GM23338 (cell line): Measurements from ENCODE around the gene SBF2. TPM values are rescaled to one million over a fixed set of nuclear protein-coding genes. Genes with fewer than 3 reads are reported as not detected.

Source experiments
- ATAC-seq: fragments of 200-7000 bp; cut with Tn5 transposase; 3 replicates; pipeline ENCODE4 v1.9.1; 2020
- DNase-seq: peaks from one replicate; pipeline ENCODE4 v3.0.0-alpha.2; 2015; ENCODE audit warnings: low spot score
- H2AFZ ChIP-seq: fragments of 200-600 bp; sonication (generic); 2 replicates; pipeline ENCODE4 v1.8.0; 2016; ENCODE audit warnings: antibody characterized with exemption, mild to moderate bottlenecking, moderate library complexity
- H3F3A ChIP-seq: fragments of 200-600 bp; sonication (generic); replicated peaks from 2 replicates; pipeline ENCODE4 v1.8.0; 2017; ENCODE audit warnings: antibody characterized with exemption, mixed run types, low read depth
- H3K27ac ChIP-seq: fragments of 200-600 bp; sonication (generic); 2 replicates; pipeline ENCODE4 v1.6.1; 2016; ENCODE audit warnings: low read depth
- H3K27me3 ChIP-seq: fragments of 200-600 bp; sonication (generic); 2 replicates; pipeline ENCODE4 v1.8.0; 2016; ENCODE audit warnings: mild to moderate bottlenecking, mixed run types, moderate library complexity; ENCODE audit not compliant: insufficient read depth
- H3K36me3 ChIP-seq: fragments of 200-600 bp; sonication (generic); 2 replicates; pipeline ENCODE4 v1.8.0; 2016; ENCODE audit warnings: mild to moderate bottlenecking; ENCODE audit not compliant: insufficient read depth
- H3K4me1 ChIP-seq: fragments of 200-600 bp; sonication (generic); 2 replicates; pipeline ENCODE4 v1.8.0; 2016; ENCODE audit warnings: mild to moderate bottlenecking, moderate library complexity; ENCODE audit not compliant: insufficient read depth
- H3K4me2 ChIP-seq: fragments of 200-600 bp; sonication (generic); 2 replicates; pipeline ENCODE4 v1.7.1; 2017; ENCODE audit warnings: mixed run types
- H3K4me3 ChIP-seq: fragments of 200-600 bp; sonication (generic); 2 replicates; pipeline ENCODE4 v1.6.1; 2016; ENCODE audit warnings: mixed run types
- H3K79me2 ChIP-seq: fragments of 200-600 bp; sonication (generic); replicated peaks from 2 replicates; pipeline ENCODE4 v1.8.0; 2017; ENCODE audit warnings: mild to moderate bottlenecking; ENCODE audit not compliant: insufficient read depth
- H3K9me2 ChIP-seq: fragments of 200-600 bp; sonication (generic); 2 replicates; pipeline ENCODE4 v1.8.0; 2017; ENCODE audit not compliant: insufficient read depth
- H4K20me1 ChIP-seq: fragments of 200-600 bp; sonication (generic); replicated peaks from 2 replicates; pipeline ENCODE4 v1.8.0; 2017; ENCODE audit warnings: mild to moderate bottlenecking; ENCODE audit not compliant: insufficient read depth
- H3K27ac Mint-ChIP-seq: 2 replicates; pipeline ENCODE4 v1.8.0; 2020; ENCODE audit warnings: inconsistent platforms, mild to moderate bottlenecking, moderate library complexity, mixed read lengths
- H3K27me3 Mint-ChIP-seq: 3 replicates; pipeline ENCODE4 v1.8.0; 2022; ENCODE audit warnings: low read depth, mild to moderate bottlenecking, moderate library complexity, mixed read lengths, inconsistent platforms; ENCODE audit not compliant: insufficient read depth, poor library complexity
- H3K36me3 Mint-ChIP-seq: 3 replicates; pipeline ENCODE4 v1.8.0; 2021; ENCODE audit warnings: low read depth, mild to moderate bottlenecking, inconsistent platforms, moderate library complexity, mixed read lengths
- H3K4me1 Mint-ChIP-seq: 3 replicates; pipeline ENCODE4 v1.8.0; 2020; ENCODE audit warnings: mild to moderate bottlenecking, inconsistent platforms, mixed read lengths
- H3K4me3 Mint-ChIP-seq: 3 replicates; pipeline ENCODE4 v1.8.0; 2021; ENCODE audit warnings: moderate library complexity, mild to moderate bottlenecking, inconsistent platforms, mixed read lengths
- H3K9me3 Mint-ChIP-seq: 3 replicates; pipeline ENCODE4 v1.8.0; 2020; ENCODE audit warnings: moderate library complexity, mild to moderate bottlenecking, inconsistent platforms, mixed read lengths
- CREB1 ChIP-seq: fragments of 250-450 bp; sonication (Bioruptor Pico); IDR thresholded peaks from 2 replicates; pipeline ENCODE4 v1.5.0; 2020; ENCODE audit warnings: low read depth, mild to moderate bottlenecking, moderate library complexity
- EZH2 ChIP-seq: fragments of 200-600 bp; sonication (generic); IDR thresholded peaks from one replicate; pipeline ENCODE4 v1.8.0; 2017; ENCODE audit warnings: antibody characterized with exemption, mild to moderate bottlenecking, low read depth; ENCODE audit not compliant: unreplicated experiment
- EZH2phosphoT487 ChIP-seq: fragments of 200-600 bp; sonication (generic); IDR thresholded peaks from one replicate; pipeline ENCODE4 v1.8.1; 2018; ENCODE audit warnings: antibody characterized with exemption; ENCODE audit not compliant: unreplicated experiment
- JUNB ChIP-seq: IDR thresholded peaks from one replicate; pipeline ENCODE4 v1.6.1; 2016; ENCODE audit warnings: antibody characterized with exemption; ENCODE audit not compliant: unreplicated experiment
- NANOG ChIP-seq: IDR thresholded peaks from 2 replicates; pipeline ENCODE4 v1.6.1; 2016; ENCODE audit warnings: antibody characterized with exemption, borderline replicate concordance
- POLR2AphosphoS5 ChIP-seq: IDR thresholded peaks from 2 replicates; pipeline ENCODE4 v1.6.1; 2016; ENCODE audit warnings: antibody characterized with exemption, low read depth
- STAT1 ChIP-seq: IDR thresholded peaks from one replicate; pipeline ENCODE4 v1.6.1; 2016; ENCODE audit warnings: antibody characterized with exemption; ENCODE audit not compliant: unreplicated experiment
- ZNF114 ChIP-seq: fragments of 250-450 bp; sonication (Bioruptor Pico); IDR thresholded peaks from 2 replicates; pipeline ENCODE4 v1.5.0; 2020; ENCODE audit warnings: mild to moderate bottlenecking, moderate library complexity
- ZNF331 ChIP-seq: fragments of 250-450 bp; sonication (Bioruptor Pico); IDR thresholded peaks from 2 replicates; pipeline ENCODE4 v1.5.0; 2020; ENCODE audit warnings: low read depth, mild to moderate bottlenecking, moderate library complexity
- polyA plus RNA-seq: library from polyadenylated mRNA; unstranded; fragments of >200 nt; fragmentation: Nextera tagmentation; extraction: Ambion mirVana; gene quantifications from 2 replicates; pipeline ENCODE4 v1.2.1, GENCODE V29; 2016
- total RNA-seq: library from RNA; depleted of rRNA; stranded (reverse); fragments of >200 nt; shearing (Covaris generic); gene quantifications from 2 replicates; pipeline ENCODE4 v1.2.3, GENCODE V29; 2014
- TF ChIP-seq, protein P1 (sequence below): fragments of 250-450 bp; sonication (Bioruptor Pico); IDR thresholded peaks from 2 replicates; pipeline ENCODE4 v1.5.0; 2020; ENCODE audit warnings: mild to moderate bottlenecking, moderate library complexity
- TF ChIP-seq, protein P2 (sequence below), 2 experiments: fragments of 200-600 bp in 1 of 2; sonication (generic) in 1 of 2; conservative IDR thresholded peaks; 2 replicates each; pipeline versions ENCODE4 v1.5.1 to v1.6.1; 2016 to 2017; ENCODE audit warnings: antibody characterized with exemption in 2 of 2, low read depth in 2 of 2, mild to moderate bottlenecking in 2 of 2, moderate library complexity in 1 of 2
- TF ChIP-seq, protein P3 (sequence below): IDR thresholded peaks from 2 replicates; pipeline ENCODE4 v1.6.1; 2016; ENCODE audit warnings: antibody characterized with exemption
- TF ChIP-seq, protein P4 (sequence below): IDR thresholded peaks from one replicate; pipeline ENCODE4 v1.6.1; 2018; ENCODE audit warnings: antibody characterized with exemption; ENCODE audit not compliant: unreplicated experiment

SBF2 gene
- total and polyA plus RNA-seq, 2 experiments from 2014 or later: 25.6 to 53.5 TPM

DNA sequence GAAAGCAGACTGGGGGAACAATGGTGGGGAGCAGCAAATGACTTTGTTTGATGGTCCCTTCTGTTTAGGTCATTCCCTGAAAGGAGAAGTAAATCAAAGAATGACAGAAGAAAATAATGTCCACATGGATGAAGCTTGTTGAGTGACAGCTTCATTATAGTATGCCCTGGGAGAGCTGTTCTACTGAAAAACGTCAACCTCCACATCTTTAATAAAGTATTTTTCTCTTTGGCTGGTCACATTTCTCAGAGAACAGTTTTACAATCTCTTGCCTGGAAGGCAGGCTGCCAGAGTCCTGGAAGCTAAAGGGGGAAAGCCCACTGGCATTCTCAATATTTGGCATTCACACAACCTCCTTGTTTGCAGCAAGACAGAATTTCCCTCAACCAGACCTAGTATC is 342.2 kb downstream of the SBF2 start:
- Histone ChIP-seq H3K9me2 (no peaks in the 10 kb centered on the region), H3K4me2 (no peak overlapping the region), H3F3A (no peaks in the 10 kb centered on the region), H3K4me1 (no peaks in the 10 kb centered on the region), H4K20me1 (no peaks in the 10 kb centered on the region), H2AFZ (no peak overlapping the region), H3K27me3 (no peaks in the 10 kb centered on the region), H3K36me3 (no peaks in the 10 kb centered on the region), H3K27ac (no peak overlapping the region), H3K4me3 (no peak overlapping the region), H3K79me2 (no peaks in the 10 kb centered on the region)
- peaks cover 6% of the 10 kb centered on the region; the same call in 1 of the 3 replicates for H3K36me3 Mint-ChIP-seq
- no peak for DNase-seq
- TF ChIP-seq, protein P1, sequence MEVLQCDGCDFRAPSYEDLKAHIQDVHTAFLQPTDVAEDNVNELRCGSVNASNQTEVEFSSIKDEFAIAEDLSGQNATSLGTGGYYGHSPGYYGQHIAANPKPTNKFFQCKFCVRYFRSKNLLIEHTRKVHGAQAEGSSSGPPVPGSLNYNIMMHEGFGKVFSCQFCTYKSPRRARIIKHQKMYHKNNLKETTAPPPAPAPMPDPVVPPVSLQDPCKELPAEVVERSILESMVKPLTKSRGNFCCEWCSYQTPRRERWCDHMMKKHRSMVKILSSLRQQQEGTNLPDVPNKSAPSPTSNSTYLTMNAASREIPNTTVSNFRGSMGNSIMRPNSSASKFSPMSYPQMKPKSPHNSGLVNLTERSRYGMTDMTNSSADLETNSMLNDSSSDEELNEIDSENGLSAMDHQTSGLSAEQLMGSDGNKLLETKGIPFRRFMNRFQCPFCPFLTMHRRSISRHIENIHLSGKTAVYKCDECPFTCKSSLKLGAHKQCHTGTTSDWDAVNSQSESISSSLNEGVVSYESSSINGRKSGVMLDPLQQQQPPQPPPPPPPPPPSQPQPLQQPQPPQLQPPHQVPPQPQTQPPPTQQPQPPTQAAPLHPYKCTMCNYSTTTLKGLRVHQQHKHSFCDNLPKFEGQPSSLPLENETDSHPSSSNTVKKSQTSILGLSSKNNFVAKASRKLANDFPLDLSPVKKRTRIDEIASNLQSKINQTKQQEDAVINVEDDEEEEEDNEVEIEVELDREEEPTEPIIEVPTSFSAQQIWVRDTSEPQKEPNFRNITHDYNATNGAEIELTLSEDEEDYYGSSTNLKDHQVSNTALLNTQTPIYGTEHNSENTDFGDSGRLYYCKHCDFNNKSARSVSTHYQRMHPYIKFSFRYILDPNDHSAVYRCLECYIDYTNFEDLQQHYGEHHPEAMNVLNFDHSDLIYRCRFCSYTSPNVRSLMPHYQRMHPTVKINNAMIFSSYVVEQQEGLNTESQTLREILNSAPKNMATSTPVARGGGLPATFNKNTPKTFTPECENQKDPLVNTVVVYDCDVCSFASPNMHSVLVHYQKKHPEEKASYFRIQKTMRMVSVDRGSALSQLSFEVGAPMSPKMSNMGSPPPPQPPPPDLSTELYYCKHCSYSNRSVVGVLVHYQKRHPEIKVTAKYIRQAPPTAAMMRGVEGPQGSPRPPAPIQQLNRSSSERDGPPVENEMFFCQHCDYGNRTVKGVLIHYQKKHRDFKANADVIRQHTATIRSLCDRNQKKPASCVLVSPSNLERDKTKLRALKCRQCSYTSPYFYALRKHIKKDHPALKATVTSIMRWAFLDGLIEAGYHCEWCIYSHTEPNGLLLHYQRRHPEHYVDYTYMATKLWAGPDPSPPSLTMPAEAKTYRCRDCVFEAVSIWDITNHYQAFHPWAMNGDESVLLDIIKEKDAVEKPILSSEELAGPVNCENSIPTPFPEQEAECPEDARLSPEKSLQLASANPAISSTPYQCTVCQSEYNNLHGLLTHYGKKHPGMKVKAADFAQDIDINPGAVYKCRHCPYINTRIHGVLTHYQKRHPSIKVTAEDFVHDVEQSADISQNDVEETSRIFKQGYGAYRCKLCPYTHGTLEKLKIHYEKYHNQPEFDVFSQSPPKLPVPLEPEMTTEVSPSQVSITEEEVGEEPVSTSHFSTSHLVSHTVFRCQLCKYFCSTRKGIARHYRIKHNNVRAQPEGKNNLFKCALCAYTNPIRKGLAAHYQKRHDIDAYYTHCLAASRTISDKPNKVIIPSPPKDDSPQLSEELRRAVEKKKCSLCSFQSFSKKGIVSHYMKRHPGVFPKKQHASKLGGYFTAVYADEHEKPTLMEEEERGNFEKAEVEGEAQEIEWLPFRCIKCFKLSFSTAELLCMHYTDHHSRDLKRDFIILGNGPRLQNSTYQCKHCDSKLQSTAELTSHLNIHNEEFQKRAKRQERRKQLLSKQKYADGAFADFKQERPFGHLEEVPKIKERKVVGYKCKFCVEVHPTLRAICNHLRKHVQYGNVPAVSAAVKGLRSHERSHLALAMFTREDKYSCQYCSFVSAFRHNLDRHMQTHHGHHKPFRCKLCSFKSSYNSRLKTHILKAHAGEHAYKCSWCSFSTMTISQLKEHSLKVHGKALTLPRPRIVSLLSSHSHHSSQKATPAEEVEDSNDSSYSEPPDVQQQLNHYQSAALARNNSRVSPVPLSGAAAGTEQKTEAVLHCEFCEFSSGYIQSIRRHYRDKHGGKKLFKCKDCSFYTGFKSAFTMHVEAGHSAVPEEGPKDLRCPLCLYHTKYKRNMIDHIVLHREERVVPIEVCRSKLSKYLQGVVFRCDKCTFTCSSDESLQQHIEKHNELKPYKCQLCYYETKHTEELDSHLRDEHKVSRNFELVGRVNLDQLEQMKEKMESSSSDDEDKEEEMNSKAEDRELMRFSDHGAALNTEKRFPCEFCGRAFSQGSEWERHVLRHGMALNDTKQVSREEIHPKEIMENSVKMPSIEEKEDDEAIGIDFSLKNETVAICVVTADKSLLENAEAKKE (CRISPR knock-in tag): no peak
- TF ChIP-seq, protein P2, sequence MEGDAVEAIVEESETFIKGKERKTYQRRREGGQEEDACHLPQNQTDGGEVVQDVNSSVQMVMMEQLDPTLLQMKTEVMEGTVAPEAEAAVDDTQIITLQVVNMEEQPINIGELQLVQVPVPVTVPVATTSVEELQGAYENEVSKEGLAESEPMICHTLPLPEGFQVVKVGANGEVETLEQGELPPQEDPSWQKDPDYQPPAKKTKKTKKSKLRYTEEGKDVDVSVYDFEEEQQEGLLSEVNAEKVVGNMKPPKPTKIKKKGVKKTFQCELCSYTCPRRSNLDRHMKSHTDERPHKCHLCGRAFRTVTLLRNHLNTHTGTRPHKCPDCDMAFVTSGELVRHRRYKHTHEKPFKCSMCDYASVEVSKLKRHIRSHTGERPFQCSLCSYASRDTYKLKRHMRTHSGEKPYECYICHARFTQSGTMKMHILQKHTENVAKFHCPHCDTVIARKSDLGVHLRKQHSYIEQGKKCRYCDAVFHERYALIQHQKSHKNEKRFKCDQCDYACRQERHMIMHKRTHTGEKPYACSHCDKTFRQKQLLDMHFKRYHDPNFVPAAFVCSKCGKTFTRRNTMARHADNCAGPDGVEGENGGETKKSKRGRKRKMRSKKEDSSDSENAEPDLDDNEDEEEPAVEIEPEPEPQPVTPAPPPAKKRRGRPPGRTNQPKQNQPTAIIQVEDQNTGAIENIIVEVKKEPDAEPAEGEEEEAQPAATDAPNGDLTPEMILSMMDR (conservative IDR thresholded peaks at IDR 0.05; ENCODE audit: low read depth in 2 of 2): no peak
- no peak for TF ChIP-seq POLR2AphosphoS5
- TF ChIP-seq, protein P3, sequence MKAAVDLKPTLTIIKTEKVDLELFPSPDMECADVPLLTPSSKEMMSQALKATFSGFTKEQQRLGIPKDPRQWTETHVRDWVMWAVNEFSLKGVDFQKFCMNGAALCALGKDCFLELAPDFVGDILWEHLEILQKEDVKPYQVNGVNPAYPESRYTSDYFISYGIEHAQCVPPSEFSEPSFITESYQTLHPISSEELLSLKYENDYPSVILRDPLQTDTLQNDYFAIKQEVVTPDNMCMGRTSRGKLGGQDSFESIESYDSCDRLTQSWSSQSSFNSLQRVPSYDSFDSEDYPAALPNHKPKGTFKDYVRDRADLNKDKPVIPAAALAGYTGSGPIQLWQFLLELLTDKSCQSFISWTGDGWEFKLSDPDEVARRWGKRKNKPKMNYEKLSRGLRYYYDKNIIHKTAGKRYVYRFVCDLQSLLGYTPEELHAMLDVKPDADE: no peak
- TF ChIP-seq, protein P4, sequence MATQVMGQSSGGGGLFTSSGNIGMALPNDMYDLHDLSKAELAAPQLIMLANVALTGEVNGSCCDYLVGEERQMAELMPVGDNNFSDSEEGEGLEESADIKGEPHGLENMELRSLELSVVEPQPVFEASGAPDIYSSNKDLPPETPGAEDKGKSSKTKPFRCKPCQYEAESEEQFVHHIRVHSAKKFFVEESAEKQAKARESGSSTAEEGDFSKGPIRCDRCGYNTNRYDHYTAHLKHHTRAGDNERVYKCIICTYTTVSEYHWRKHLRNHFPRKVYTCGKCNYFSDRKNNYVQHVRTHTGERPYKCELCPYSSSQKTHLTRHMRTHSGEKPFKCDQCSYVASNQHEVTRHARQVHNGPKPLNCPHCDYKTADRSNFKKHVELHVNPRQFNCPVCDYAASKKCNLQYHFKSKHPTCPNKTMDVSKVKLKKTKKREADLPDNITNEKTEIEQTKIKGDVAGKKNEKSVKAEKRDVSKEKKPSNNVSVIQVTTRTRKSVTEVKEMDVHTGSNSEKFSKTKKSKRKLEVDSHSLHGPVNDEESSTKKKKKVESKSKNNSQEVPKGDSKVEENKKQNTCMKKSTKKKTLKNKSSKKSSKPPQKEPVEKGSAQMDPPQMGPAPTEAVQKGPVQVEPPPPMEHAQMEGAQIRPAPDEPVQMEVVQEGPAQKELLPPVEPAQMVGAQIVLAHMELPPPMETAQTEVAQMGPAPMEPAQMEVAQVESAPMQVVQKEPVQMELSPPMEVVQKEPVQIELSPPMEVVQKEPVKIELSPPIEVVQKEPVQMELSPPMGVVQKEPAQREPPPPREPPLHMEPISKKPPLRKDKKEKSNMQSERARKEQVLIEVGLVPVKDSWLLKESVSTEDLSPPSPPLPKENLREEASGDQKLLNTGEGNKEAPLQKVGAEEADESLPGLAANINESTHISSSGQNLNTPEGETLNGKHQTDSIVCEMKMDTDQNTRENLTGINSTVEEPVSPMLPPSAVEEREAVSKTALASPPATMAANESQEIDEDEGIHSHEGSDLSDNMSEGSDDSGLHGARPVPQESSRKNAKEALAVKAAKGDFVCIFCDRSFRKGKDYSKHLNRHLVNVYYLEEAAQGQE: no peak
- TF ChIP-seq EZH2phosphoT487: no peak
- no peak for TF ChIP-seq EZH2
- no peak for TF ChIP-seq NANOG
- TF ChIP-seq JUNB: no peak
- no peak for TF ChIP-seq CREB1
- no peak for TF ChIP-seq STAT1
- no peak for TF ChIP-seq ZNF331 (CRISPR knock-in tag)
- TF ChIP-seq ZNF114: no peak
- no peak overlapping the region for H3K4me3 Mint-ChIP-seq
- H3K9me3 Mint-ChIP-seq: no peaks in the 10 kb centered on the region
- H3K27ac Mint-ChIP-seq: no peak overlapping the region; the same call in 1 of the 2 replicates
- no peak for ATAC-seq
- peaks cover 6% of the 10 kb centered on the region for H3K4me1 Mint-ChIP-seq
- no peaks in the 10 kb centered on the region for H3K27me3 Mint-ChIP-seq
